Sigmoid colon (tissue), 4 donors: ENCODE measurements around the gene TOP3B.

Source experiments
- EP300 ChIP-seq, 4 donors: sonication (generic); formaldehyde crosslinking; IDR thresholded peaks; one replicate each; pipeline ENCODE4 v1.6.1; 2017; ENCODE audit warnings: antibody characterized with exemption in 4 of 4
- POLR2A ChIP-seq, 2 donors: fragments of 450-650 bp; IDR thresholded peaks; one replicate each; pipeline ENCODE4 v1.6.1; 2016; ENCODE audit warnings: antibody characterized with exemption in 2 of 2, mild to moderate bottlenecking in 2 of 2, moderate library complexity in 2 of 2
- TF ChIP-seq, protein P1 (sequence below), 4 experiments: fragments of 450-650 bp in 3 of 4; fragments of 200-600 bp in 1 of 4; IDR thresholded peaks; one replicate each; pipeline ENCODE4 v1.5.1; 2016 to 2019; ENCODE audit warnings: antibody characterized with exemption in 4 of 4, mild to moderate bottlenecking in 3 of 4, moderate library complexity in 2 of 4

DNA sequence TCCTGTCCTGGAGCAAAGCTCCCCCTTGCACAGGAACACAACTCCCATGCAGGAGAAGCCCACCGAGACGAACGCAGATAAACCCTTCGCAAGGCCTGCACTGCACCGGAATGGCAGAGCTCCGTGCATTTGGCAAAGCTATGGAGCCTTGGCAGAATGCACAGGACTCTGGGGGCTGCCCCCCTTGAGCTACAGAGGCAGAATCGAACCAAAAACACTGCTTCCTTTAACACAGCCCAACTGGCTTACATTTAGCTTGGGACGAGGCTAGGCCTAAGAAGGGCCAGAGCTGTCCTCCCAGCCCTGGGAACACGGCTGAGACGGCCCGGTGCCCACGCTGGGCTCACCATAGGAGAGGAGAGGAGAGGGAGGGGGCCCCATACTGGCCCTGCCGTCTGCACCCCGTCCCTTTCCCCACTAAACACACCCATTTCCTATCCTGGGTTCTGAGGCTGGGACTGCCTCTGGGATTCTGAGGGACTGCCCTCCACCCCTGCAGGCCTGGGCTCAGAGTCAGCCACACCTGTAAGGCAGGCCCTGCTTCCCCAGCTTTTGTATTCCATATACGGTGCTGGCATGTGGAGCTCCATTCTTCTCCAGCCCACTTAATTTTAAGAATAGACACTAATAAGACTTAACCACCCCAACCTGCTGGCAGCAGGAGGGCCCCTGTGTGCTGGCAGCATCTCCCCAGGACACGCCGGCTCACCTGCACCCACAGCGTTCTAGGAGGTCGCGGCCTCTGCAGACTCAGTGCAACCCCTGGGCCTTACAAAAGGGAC lies 62.9 kb downstream of the TOP3B start:
- TF ChIP-seq, protein P1, sequence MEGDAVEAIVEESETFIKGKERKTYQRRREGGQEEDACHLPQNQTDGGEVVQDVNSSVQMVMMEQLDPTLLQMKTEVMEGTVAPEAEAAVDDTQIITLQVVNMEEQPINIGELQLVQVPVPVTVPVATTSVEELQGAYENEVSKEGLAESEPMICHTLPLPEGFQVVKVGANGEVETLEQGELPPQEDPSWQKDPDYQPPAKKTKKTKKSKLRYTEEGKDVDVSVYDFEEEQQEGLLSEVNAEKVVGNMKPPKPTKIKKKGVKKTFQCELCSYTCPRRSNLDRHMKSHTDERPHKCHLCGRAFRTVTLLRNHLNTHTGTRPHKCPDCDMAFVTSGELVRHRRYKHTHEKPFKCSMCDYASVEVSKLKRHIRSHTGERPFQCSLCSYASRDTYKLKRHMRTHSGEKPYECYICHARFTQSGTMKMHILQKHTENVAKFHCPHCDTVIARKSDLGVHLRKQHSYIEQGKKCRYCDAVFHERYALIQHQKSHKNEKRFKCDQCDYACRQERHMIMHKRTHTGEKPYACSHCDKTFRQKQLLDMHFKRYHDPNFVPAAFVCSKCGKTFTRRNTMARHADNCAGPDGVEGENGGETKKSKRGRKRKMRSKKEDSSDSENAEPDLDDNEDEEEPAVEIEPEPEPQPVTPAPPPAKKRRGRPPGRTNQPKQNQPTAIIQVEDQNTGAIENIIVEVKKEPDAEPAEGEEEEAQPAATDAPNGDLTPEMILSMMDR (IDR thresholded peaks at IDR 0.05): no peak
- no peak for TF ChIP-seq POLR2A (IDR thresholded peaks at IDR 0.05)
- TF ChIP-seq EP300 (IDR thresholded peaks at IDR 0.05): no peak
